Activated CD4-positive, alpha-beta memory T cell treated with anti-CD3 and anti-CD28 coated beads for 36 hours (primary cell): Measurements from ENCODE around the gene JDP2. TPM values are rescaled to one million over a fixed set of nuclear protein-coding genes. Genes with fewer than 3 reads are reported as not detected.

Source experiments
- CTCF ChIA-PET: fragments of 350-600 bp; sonication (Branson Sonifier 250); formaldehyde crosslinking; loops from one replicate; lab custom pipeline; 2021; ENCODE audit warnings: antibody characterized with exemption, inconsistent platforms; lab: Charles Lee
- POLR2A ChIA-PET: fragments of 350-600 bp; sonication (Branson Sonifier 250); formaldehyde crosslinking; loops from one replicate; lab custom pipeline; 2021; ENCODE audit warnings: antibody characterized with exemption; lab: Charles Lee
- DNase-seq: peaks from one replicate; pipeline ENCODE4 v3.0.0-alpha.2; 2020
- H3K27ac Mint-ChIP-seq: one replicate; pipeline ENCODE4 v1.8.0; 2021; ENCODE audit warnings: mixed read lengths
- H3K27me3 Mint-ChIP-seq: one replicate; pipeline ENCODE4 v1.8.0; 2021; ENCODE audit warnings: mixed read lengths
- H3K36me3 Mint-ChIP-seq: one replicate; pipeline ENCODE4 v1.8.0; 2021; ENCODE audit warnings: mixed read lengths
- H3K4me1 Mint-ChIP-seq: one replicate; pipeline ENCODE4 v1.8.0; 2021; ENCODE audit warnings: low read depth, mixed read lengths
- H3K4me3 Mint-ChIP-seq: one replicate; pipeline ENCODE4 v1.8.0; 2021; ENCODE audit warnings: mild to moderate bottlenecking, mixed read lengths
- H3K9me3 Mint-ChIP-seq: one replicate; pipeline ENCODE4 v1.8.0; 2021; ENCODE audit warnings: mixed read lengths
- intact Hi-C: fragments of 100-400 bp; cut with micrococcal nuclease; formaldehyde crosslinking; loops from one replicate; pipeline ENCODE4 v1.15.1; 2023
- total RNA-seq, 2 experiments: library from RNA; stranded (reverse); gene quantifications; one replicate each; pipeline ENCODE4 v1.2.3, GENCODE V29; 2021

The JDP2 gene
- total RNA-seq, 2 experiments from 2014 or later = 1.7 to 1.8 TPM

DNA sequence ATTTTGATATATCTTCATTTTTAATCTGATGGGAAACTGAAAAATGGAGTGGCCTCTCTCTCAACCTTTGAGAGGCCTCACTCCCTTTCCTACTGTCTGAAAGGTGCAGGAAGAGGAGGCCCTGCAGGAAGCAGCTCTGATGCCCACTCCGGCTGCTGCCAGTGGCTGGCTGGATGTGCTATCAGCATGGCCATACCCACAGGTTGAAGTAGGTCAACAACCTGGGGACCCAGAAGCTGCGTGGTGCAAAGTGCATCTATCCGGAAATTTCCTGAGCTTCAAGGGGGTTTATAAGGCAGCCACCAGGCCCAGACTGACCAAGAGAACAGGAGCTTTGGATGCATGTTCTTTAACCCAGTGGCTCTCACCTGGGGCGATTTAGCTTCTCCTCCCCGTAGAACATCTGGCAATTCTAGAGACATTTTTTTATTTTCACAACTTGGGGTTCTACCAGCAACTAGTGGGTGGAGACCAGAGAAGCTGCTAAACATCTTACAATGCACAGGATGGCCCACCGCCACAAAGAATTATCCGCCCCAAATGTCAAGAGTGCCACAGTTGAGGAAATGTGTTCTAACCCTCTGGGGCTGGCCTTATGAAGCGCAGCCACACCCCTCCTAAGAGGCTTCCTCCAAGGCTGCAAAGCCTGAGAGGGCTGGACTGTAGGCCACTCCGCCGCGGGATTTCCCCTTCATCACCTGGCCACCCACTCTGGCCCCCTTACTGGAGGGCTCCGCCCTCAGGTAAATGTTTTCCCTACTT is 86.3 kb downstream of the JDP2 start:
- H3K27ac Mint-ChIP-seq = peak overlapping the region; percentile 69
- H3K9me3 Mint-ChIP-seq = peaks cover 25% of the 10 kb centered on the region
- intact Hi-C loops = no loop called here
- DNase-seq = peak; percentile 40
- peaks cover 13% of the 10 kb centered on the region for H3K36me3 Mint-ChIP-seq
- CTCF ChIA-PET = interaction anchor here (1.3 to 4.1 kb wide), 8 partner anchors 16 to 206 kb away, joined by 3 to 28 read pairs (median 10); no protein-coding TSS in a partner anchor
- POLR2A ChIA-PET = interaction anchor here (1.4 to 2.1 kb wide), 4 partner anchors 10 to 49 kb away, joined by 3 to 9 read pairs (median 5); no protein-coding TSS in a partner anchor
- H3K4me3 Mint-ChIP-seq = peak overlapping the region; percentile 5
- peaks cover 66% of the 10 kb centered on the region for H3K4me1 Mint-ChIP-seq
- no peaks in the 10 kb centered on the region for H3K27me3 Mint-ChIP-seq

DNA sequence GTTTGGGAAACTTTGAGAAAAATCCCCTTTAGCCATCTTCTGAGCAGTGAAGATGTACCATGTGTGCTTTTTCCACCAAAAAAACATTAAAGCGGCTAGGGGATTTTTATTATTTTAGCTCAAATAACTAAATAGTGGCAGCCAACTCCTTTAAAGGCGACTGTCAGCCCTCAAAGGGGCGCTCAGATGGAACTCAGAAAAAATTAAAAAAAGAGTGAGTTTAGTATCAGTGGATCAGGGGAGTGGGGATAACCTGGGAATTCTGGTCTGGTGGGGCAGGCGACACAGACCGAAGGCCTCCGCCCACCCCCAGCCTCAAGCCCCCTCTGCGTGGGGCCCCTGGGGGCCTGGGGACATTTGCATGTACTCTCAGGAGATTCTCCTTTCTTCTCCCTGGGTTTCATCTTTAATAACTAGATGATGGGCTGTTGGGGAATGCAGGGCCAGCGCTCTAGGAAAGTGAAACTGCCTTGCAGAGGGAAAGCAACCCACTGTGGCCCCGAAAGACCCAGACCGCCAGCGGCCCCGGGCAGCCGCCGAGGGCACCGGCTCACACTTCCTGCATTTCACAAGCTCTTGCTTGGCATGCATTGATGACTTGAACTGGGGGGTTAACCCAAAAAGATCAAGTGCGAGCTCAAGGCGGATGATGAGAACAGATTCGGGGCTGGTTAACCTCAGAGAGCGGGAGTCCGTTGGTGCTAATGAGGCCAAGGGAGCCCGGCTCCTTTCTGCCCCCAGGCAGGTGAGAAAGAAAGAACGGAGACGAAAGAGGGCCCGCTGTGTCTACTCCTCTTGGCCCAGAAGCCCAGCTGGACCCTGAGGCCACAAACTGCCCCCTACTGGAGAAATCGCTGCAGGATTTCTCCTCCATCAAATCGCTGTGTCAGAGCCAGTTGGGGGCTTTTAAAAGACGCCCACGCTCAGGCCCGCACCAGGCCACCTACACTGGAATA is 87.1 kb downstream of the JDP2 start:
- H3K9me3 Mint-ChIP-seq = peaks cover 23% of the 10 kb centered on the region

DNA sequence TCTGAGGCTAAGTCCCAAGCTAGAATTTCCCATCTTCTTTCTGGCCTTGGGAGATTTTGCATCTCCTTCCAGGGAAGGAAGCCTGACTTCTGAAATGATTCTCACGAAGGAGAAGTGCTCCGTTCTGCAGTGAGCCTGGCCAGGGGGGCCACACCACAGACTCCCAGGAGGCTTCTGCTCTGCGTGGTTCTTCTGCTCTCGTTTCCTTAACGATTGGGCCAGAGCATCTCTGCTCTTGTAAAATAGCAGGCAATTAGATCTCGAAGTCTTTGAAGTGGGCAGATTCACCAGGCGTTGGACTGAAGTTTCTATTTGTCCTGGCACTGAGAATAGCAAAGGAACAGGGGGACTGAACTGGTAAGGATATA is 87.8 kb downstream of the JDP2 start:
- ChIA-PET POLR2A (interaction anchor here (0.8 to 2.1 kb wide), 7 partner anchors 9 to 134 kb away, joined by 4 to 9 read pairs (median 5); no protein-coding TSS in a partner anchor), CTCF (interaction anchor here (0.7 to 4.1 kb wide), 15 partner anchors 13 to 207 kb away, joined by 3 to 28 read pairs (median 4); partner anchors contain the start of gene FLVCR2)
- DNase-seq = no peak
- H3K27me3 Mint-ChIP-seq = no peaks in the 10 kb centered on the region
- peaks cover 12% of the 10 kb centered on the region for H3K36me3 Mint-ChIP-seq
- peaks cover 70% of the 10 kb centered on the region for H3K4me1 Mint-ChIP-seq
- peak overlapping the region; percentile 80 for H3K4me3 Mint-ChIP-seq
- intact Hi-C loops = loop anchor here (1.0 kb wide), 1 partner anchor 20 kb away; no protein-coding TSS in a partner anchor
- peaks cover 17% of the 10 kb centered on the region for H3K9me3 Mint-ChIP-seq
- peak overlapping the region; percentile 95 for H3K27ac Mint-ChIP-seq

More for the DNA sequence above, 87.1 kb downstream of the JDP2 start:
- Mint-ChIP-seq H3K36me3 (peaks cover 13% of the 10 kb centered on the region), H3K27ac (peak overlapping the region; percentile 95), H3K4me3 (peak overlapping the region; percentile 80), H3K4me1 (peaks cover 69% of the 10 kb centered on the region), H3K27me3 (no peaks in the 10 kb centered on the region)
- ChIA-PET POLR2A (interaction anchor here (0.8 to 2.1 kb wide), 9 partner anchors 9 to 135 kb away, joined by 3 to 9 read pairs (median 5); no protein-coding TSS in a partner anchor), CTCF (interaction anchor here (0.6 to 4.1 kb wide), 16 partner anchors 13 to 207 kb away, joined by 3 to 28 read pairs (median 4); partner anchors contain the start of gene FLVCR2)
- DNase-seq = peak; percentile 77
- intact Hi-C loops = loop anchor here (1.0 kb wide), 1 partner anchor 20 kb away; no protein-coding TSS in a partner anchor

DNA sequence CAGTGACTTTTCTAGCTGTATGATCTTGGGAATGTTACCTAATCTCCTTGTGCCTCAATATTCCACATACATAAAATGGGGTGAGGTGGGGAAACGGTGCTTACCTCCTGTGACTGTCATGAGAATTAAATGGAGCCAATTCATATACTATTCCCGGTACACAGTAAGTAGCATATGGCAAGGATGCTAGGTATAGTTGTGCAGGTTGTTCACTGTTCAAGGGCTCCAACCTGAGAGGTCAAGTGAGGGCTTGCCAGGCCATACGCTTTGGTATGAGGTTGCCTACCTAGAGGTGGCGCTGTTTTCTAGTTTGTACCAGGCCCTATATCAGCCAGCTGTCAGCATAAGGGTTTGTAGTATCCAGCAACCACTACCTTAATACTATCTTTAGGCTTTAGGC is 90.8 kb downstream of the JDP2 start:
- CTCF ChIA-PET = interaction anchor here (0.9 to 11.1 kb wide), 19 partner anchors 10 to 222 kb away, joined by 3 to 88 read pairs (median 5); partner anchors contain the start of genes ERG28 and FLVCR2
- H3K4me1 Mint-ChIP-seq = peaks cover 72% of the 10 kb centered on the region
- POLR2A ChIA-PET = interaction anchor here (1.0 to 1.1 kb wide), 3 partner anchors 9 to 24 kb away, joined by 3 read pairs; no protein-coding TSS in a partner anchor
- intact Hi-C loops = loop anchor here (1.0 kb wide), 1 partner anchor 136 kb away; no protein-coding TSS in a partner anchor
- peak; percentile 75 for DNase-seq
- H3K27ac Mint-ChIP-seq = peak overlapping the region; percentile 4
- H3K36me3 Mint-ChIP-seq = peaks cover 16% of the 10 kb centered on the region
- no peak overlapping the region for H3K4me3 Mint-ChIP-seq
- no peaks in the 10 kb centered on the region for H3K9me3 Mint-ChIP-seq
- H3K27me3 Mint-ChIP-seq = no peaks in the 10 kb centered on the region

DNA sequence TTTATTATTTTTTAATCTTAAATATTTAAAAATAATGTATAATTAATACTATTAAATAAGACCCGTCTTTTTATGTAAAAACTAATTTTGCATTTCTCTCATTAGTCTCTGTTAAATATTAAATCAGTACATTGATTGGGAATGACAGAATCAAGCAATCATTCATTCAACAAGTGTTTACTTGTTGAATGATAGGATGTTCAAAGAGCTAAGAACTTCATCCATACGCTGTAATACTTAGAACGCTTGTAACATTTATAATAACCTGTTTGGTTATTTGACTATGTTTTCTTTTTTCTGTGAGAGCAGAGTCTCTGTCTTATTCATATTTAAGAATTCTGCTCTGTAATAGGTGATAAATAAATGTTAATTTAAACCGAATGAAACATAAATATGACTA is 91.6 kb downstream of the JDP2 start:
- Mint-ChIP-seq H3K4me3 (no peak overlapping the region), H3K27me3 (no peaks in the 10 kb centered on the region), H3K36me3 (peaks cover 24% of the 10 kb centered on the region), H3K9me3 (no peaks in the 10 kb centered on the region), H3K27ac (peak overlapping the region; percentile 100), H3K4me1 (peaks cover 67% of the 10 kb centered on the region)
- CTCF ChIA-PET = interaction anchor here (0.9 to 11.1 kb wide), 15 partner anchors 9 to 141 kb away, joined by 3 to 88 read pairs (median 6); partner anchors contain the start of genes ERG28 and FLVCR2
- DNase-seq = no peak
- intact Hi-C loops = no loop called here
- POLR2A ChIA-PET = interaction anchor here (1.0 to 8.6 kb wide), 5 partner anchors 9 to 47 kb away, joined by 3 to 172 read pairs (median 3); no protein-coding TSS in a partner anchor

DNA sequence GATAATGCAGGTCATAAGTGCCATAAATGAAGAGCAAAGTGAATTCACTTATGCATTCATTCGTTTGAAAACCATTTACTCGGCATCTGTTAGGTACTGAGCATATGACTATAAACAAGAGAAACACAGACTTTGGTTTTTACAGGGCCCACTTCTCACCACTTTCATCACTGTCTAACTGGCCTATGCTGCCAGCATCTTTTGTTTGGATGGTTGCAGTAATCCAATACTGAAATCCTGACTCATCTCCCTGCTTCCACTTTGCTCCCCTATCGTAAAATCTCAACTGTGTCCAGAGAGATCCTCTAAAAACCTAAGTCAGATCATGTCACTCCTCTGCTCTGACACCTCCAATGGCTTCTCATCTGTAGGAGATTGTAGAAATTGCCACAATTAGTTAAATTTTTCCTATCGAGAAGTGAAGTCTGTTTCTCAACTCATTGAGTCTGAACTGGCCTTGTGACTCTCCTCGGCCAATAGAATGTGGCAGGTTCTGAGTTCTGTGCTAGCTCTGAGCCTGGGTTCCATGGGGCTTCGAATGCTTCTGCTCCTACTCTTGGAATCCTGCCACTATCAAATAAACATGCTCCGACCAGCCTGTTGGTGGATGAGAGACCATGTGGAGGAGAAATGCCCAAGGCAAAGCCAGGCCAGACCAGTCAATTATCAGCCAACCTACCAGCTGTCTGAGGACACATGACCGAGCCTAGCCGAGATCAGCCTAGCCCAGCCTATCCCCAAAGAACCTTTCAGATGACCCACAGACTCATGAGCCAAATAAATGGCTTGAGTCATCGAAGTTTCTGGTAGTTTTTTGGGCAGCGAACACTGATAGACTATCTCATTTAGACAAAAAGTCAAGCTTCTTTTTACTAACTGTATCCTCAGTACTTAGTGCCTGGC is 92.3 kb downstream of the JDP2 start:
- H3K27ac Mint-ChIP-seq = peak overlapping the region; percentile 100
- H3K27me3 Mint-ChIP-seq = no peaks in the 10 kb centered on the region
- H3K9me3 Mint-ChIP-seq = no peaks in the 10 kb centered on the region
- ChIA-PET CTCF (interaction anchor here (0.6 to 11.1 kb wide), 17 partner anchors 8 to 216 kb away, joined by 3 to 88 read pairs (median 5); partner anchors contain the start of gene FLVCR2), POLR2A (interaction anchor here (0.8 to 8.6 kb wide), 8 partner anchors 15 to 261 kb away, joined by 3 to 172 read pairs (median 16); no protein-coding TSS in a partner anchor)
- peak overlapping the region; percentile 47 for H3K4me3 Mint-ChIP-seq
- peak; percentile 54 for DNase-seq
- peaks cover 67% of the 10 kb centered on the region for H3K4me1 Mint-ChIP-seq
- peaks cover 31% of the 10 kb centered on the region for H3K36me3 Mint-ChIP-seq
- intact Hi-C loops = loop anchor here (1.0 to 10.0 kb wide), 4 partner anchors 33 to 395 kb away; partner anchors contain the start of gene NEK9

DNA sequence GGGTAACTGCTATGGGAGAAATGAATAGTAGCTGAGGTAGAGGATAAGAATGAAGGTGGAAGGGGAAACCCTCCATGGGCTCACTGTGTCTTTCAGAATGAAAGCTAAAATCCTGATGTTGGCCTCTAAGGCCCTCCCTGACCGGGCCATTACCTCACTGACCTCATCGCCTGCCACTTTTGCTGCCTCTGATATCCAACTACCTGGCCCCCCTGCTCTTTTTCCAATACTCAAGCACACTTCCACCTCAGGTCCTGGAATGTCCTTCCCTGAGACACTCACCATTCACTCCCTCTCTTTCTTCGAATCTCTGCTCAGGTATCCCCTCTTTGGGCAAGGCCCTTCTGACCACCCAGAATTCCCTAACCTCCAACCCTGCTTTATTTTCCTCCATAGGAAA is 93.0 kb downstream of the JDP2 start:
- H3K4me1 Mint-ChIP-seq = peaks cover 64% of the 10 kb centered on the region
- CTCF ChIA-PET = interaction anchor here (0.7 to 11.1 kb wide), 8 partner anchors 16 to 641 kb away, joined by 3 to 88 read pairs (median 22); partner anchors contain the start of gene FLVCR2
- no peaks in the 10 kb centered on the region for H3K9me3 Mint-ChIP-seq
- peaks cover 39% of the 10 kb centered on the region for H3K36me3 Mint-ChIP-seq
- H3K27ac Mint-ChIP-seq = peak overlapping the region; percentile 100
- POLR2A ChIA-PET = interaction anchor here (1.0 to 8.6 kb wide), 11 partner anchors 15 to 262 kb away, joined by 3 to 172 read pairs (median 12); no protein-coding TSS in a partner anchor
- H3K27me3 Mint-ChIP-seq = no peaks in the 10 kb centered on the region
- intact Hi-C loops = loop anchor here (1.0 to 10.0 kb wide), 4 partner anchors 34 to 396 kb away; partner anchors contain the start of gene NEK9
- peak overlapping the region; percentile 99 for H3K4me3 Mint-ChIP-seq
- no peak for DNase-seq

DNA sequence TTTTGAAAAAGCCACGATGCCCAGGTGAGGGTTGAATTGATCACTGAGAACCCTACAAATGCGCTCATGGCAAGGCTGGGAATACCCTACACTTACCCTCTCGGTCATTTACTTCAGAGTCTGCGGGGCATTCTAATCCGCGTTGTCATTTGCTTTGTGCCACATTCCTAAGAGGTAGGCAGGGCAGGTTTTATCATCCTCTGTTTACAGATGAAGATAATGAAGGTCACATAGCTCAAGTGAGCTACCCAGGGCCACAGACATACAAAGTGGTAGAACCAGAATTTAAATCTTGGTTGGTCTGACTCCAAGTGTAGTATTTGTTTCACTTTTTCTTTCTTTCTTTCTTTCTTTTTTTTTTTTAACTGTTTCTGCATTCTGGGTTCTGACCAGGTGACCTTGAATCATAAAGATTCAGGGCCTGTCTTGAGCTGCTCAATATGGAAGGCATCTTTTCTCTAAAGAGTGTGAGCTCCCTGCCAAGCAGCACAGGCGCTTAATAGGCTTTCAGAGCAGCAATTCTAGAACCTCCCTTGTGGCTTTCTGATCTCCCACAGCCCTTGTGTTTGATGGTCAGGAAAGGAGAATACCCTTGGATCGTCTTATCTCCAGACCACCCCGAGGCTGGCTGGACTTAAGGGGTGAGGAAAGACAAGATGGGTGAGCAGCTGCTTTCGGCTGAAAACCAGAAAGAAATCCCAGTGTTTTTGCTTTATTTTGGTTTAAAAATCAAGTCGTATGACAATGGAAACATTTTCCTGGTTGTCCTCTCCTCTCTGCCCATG is 93.8 kb downstream of the JDP2 start:
- H3K27me3 Mint-ChIP-seq = no peaks in the 10 kb centered on the region
- peaks cover 46% of the 10 kb centered on the region for H3K36me3 Mint-ChIP-seq
- CTCF ChIA-PET = interaction anchor here (0.7 to 11.1 kb wide), 9 partner anchors 16 to 641 kb away, joined by 3 to 88 read pairs (median 13); partner anchors contain the start of gene FLVCR2

More for the DNA sequence above, 93.8 kb downstream of the JDP2 start:
- peaks cover 65% of the 10 kb centered on the region for H3K4me1 Mint-ChIP-seq
- H3K9me3 Mint-ChIP-seq = no peaks in the 10 kb centered on the region
- peak overlapping the region; percentile 99 for H3K4me3 Mint-ChIP-seq
- DNase-seq = no peak
- peak overlapping the region; percentile 100 for H3K27ac Mint-ChIP-seq
- intact Hi-C loops = loop anchor here (1.0 to 10.0 kb wide), 5 partner anchors 21 to 397 kb away; partner anchors contain the start of genes ERG28, NEK9 and TTLL5
- POLR2A ChIA-PET = interaction anchor here (0.9 to 8.6 kb wide), 15 partner anchors 12 to 397 kb away, joined by 3 to 172 read pairs (median 10); partner anchors contain the start of genes ERG28 and FLVCR2
